OCI-LY1 (cell line): Measurements from ENCODE around the gene NOS3.

ENCODE experiments used
- H2AFZ ChIP-seq: fragments of 200-600 bp; sonication (generic), shearing (Covaris generic); 2 replicates; pipeline ENCODE4 v1.6.0; 2014; ENCODE audit warnings: antibody characterized with exemption, mild to moderate bottlenecking, low read length
- H3F3A ChIP-seq: fragments of 200-600 bp; sonication (generic), shearing (Covaris generic); 2 replicates; pipeline ENCODE4 v1.6.0; 2014; ENCODE audit warnings: mild to moderate bottlenecking, antibody characterized with exemption, low read length, moderate library complexity; ENCODE audit not compliant: insufficient read depth
- H3K27ac ChIP-seq: fragments of 200-600 bp; sonication (generic); 2 replicates; pipeline ENCODE4 v1.5.1; 2014; ENCODE audit warnings: low read length, mixed run types, mild to moderate bottlenecking, low read depth; ENCODE audit not compliant: poor library complexity, severe bottlenecking
- H3K27me3 ChIP-seq: fragments of 200-600 bp; sonication (generic); 2 replicates; pipeline ENCODE4 v1.6.0; 2014; ENCODE audit warnings: antibody characterized with exemption, mild to moderate bottlenecking, low read length, moderate library complexity; ENCODE audit not compliant: insufficient read depth
- H3K36me3 ChIP-seq: fragments of 200-600 bp; sonication (generic); 2 replicates; pipeline ENCODE4 v1.6.1; 2014; ENCODE audit warnings: mild to moderate bottlenecking, antibody characterized with exemption, low read length, moderate library complexity, mixed read lengths; ENCODE audit not compliant: insufficient read depth
- H3K4me1 ChIP-seq: fragments of 200-600 bp; sonication (generic); 2 replicates; pipeline ENCODE4 v1.5.1; 2014; ENCODE audit warnings: mild to moderate bottlenecking, low read length, moderate library complexity; ENCODE audit not compliant: insufficient read depth, severe bottlenecking
- H3K4me2 ChIP-seq: fragments of 200-600 bp; sonication (generic), shearing (Covaris generic); 2 replicates; pipeline ENCODE4 v1.6.1; 2014; ENCODE audit warnings: low read length
- H3K4me3 ChIP-seq: fragments of 200-600 bp; sonication (generic); 2 replicates; pipeline ENCODE4 v1.5.1; 2014; ENCODE audit warnings: low read length, low read depth, mild to moderate bottlenecking, mixed read lengths; ENCODE audit not compliant: poor library complexity, severe bottlenecking
- H3K79me2 ChIP-seq: fragments of 200-600 bp; shearing (Covaris generic); 2 replicates; pipeline ENCODE4 v1.6.1; 2016; ENCODE audit warnings: mixed run types, low read length, mixed read lengths; ENCODE audit not compliant: insufficient read depth
- H3K9ac ChIP-seq: fragments of 200-600 bp; sonication (generic), shearing (Covaris generic); 2 replicates; pipeline ENCODE4 v1.6.1; 2014; ENCODE audit warnings: mild to moderate bottlenecking, low read length, mixed read lengths
- H3K9me2 ChIP-seq: fragments of 200-600 bp; sonication (generic), shearing (Covaris generic); 2 replicates; pipeline ENCODE4 v1.6.1; 2014; ENCODE audit warnings: low read depth, mild to moderate bottlenecking, low read length, mixed read lengths
- H3K9me3 ChIP-seq: fragments of 200-600 bp; shearing (Covaris generic); 2 replicates; pipeline ENCODE4 v1.6.1; 2014; ENCODE audit warnings: low read length, mixed read lengths
- H4K20me1 ChIP-seq: fragments of 200-600 bp; sonication (generic), shearing (Covaris generic); 2 replicates; pipeline ENCODE4 v1.6.0; 2016; ENCODE audit warnings: mild to moderate bottlenecking, low read length; ENCODE audit not compliant: insufficient read depth
- EZH2 ChIP-seq: fragments of 200-600 bp; sonication (generic), shearing (Covaris generic); IDR thresholded peaks from 2 replicates; pipeline ENCODE4 v1.8.0; 2017; ENCODE audit warnings: borderline replicate concordance, mixed run types, mild to moderate bottlenecking, antibody characterized with exemption, low read length, moderate library complexity, mixed read lengths
- TF ChIP-seq, protein P1 (sequence below): fragments of 200-600 bp; sonication (generic), shearing (Covaris generic); IDR thresholded peaks from 2 replicates; pipeline ENCODE4 v1.5.1; 2017; ENCODE audit warnings: mild to moderate bottlenecking, antibody characterized with exemption, low read length, moderate library complexity, mixed read lengths

The NOS3 gene

GRCh38 chr7:151001546-151001945 lies 10.7 kb downstream of the NOS3 start:
- Histone ChIP-seq H3K36me3 (no peaks in the 10 kb centered on the region), H3K4me3 (no peak overlapping the region), H3K9me2 (no peaks in the 10 kb centered on the region), H3K27ac (no peak overlapping the region), H3K27me3 (no peaks in the 10 kb centered on the region; the same call in 1 of the 2 replicates), H2AFZ (no peak overlapping the region), H3K9me3 (no peaks in the 10 kb centered on the region), H3K79me2 (no peaks in the 10 kb centered on the region), H3F3A (no peaks in the 10 kb centered on the region), H3K9ac (no peak overlapping the region), H3K4me2 (no peak overlapping the region), H3K4me1 (no peaks in the 10 kb centered on the region), H4K20me1 (no peaks in the 10 kb centered on the region)
- no peak for TF ChIP-seq EZH2
- TF ChIP-seq, protein P1, sequence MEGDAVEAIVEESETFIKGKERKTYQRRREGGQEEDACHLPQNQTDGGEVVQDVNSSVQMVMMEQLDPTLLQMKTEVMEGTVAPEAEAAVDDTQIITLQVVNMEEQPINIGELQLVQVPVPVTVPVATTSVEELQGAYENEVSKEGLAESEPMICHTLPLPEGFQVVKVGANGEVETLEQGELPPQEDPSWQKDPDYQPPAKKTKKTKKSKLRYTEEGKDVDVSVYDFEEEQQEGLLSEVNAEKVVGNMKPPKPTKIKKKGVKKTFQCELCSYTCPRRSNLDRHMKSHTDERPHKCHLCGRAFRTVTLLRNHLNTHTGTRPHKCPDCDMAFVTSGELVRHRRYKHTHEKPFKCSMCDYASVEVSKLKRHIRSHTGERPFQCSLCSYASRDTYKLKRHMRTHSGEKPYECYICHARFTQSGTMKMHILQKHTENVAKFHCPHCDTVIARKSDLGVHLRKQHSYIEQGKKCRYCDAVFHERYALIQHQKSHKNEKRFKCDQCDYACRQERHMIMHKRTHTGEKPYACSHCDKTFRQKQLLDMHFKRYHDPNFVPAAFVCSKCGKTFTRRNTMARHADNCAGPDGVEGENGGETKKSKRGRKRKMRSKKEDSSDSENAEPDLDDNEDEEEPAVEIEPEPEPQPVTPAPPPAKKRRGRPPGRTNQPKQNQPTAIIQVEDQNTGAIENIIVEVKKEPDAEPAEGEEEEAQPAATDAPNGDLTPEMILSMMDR = no peak

- Histone ChIP-seq H3K27me3 (no peaks in the 10 kb centered on the region; the same call in 1 of the 2 replicates), H3K36me3 (no peaks in the 10 kb centered on the region), H3K27ac (no peak overlapping the region), H3K9me3 (no peaks in the 10 kb centered on the region), H3K4me2 (no peak overlapping the region), H3K9me2 (no peaks in the 10 kb centered on the region), H3K4me1 (peaks cover 2% of the 10 kb centered on the region), H3K79me2 (no peaks in the 10 kb centered on the region), H4K20me1 (no peaks in the 10 kb centered on the region), H3K9ac (no peak overlapping the region), H3K4me3 (no peak overlapping the region), H3F3A (no peaks in the 10 kb centered on the region), H2AFZ (no peak overlapping the region)
- TF ChIP-seq EZH2 = no peak
- TF ChIP-seq, protein P1 = no peak
Observed at GRCh38 chr7:151003572-151003971, 12.8 kb downstream of the NOS3 start.

GRCh38 chr7:151005566-151005965 lies 14.7 kb downstream of the NOS3 start:
- Histone ChIP-seq H3K79me2 (no peaks in the 10 kb centered on the region), H3K4me3 (no peak overlapping the region), H3F3A (no peaks in the 10 kb centered on the region), H3K4me1 (peaks cover 7% of the 10 kb centered on the region), H3K4me2 (no peak overlapping the region), H3K36me3 (no peaks in the 10 kb centered on the region), H3K27me3 (no peaks in the 10 kb centered on the region; the same call in 1 of the 2 replicates), H3K9me2 (no peaks in the 10 kb centered on the region), H3K9me3 (no peaks in the 10 kb centered on the region), H4K20me1 (no peaks in the 10 kb centered on the region), H3K9ac (no peak overlapping the region), H3K27ac (no peak overlapping the region), H2AFZ (no peak overlapping the region)
- no peak for TF ChIP-seq EZH2
- TF ChIP-seq, protein P1 = no peak
